Trophoblast cell (in vitro differentiated cells and primary cell): ENCODE results near the gene SPOCK3.

Experiments
- DNase-seq, 2 donors: peaks; one replicate each; pipeline ENCODE4 v3.0.0-alpha.2; 2016
- H2AFZ ChIP-seq: 2 replicates; pipeline ENCODE4 v1.6.1; 2013; ENCODE audit warnings: low read length, moderate library complexity, mild to moderate bottlenecking; ENCODE audit not compliant: insufficient read depth, poor library complexity
- H2AK5ac ChIP-seq: 2 replicates; pipeline ENCODE4 v1.6.1; 2013; ENCODE audit warnings: mild to moderate bottlenecking, low read length
- H2BK120ac ChIP-seq: 2 replicates; pipeline ENCODE4 v1.6.1; 2013; ENCODE audit warnings: low read length, mild to moderate bottlenecking, moderate library complexity; ENCODE audit not compliant: insufficient read depth, poor library complexity
- H2BK12ac ChIP-seq: 2 replicates; pipeline ENCODE4 v1.6.1; 2013; ENCODE audit warnings: mild to moderate bottlenecking, low read length, moderate library complexity
- H2BK5ac ChIP-seq: 2 replicates; pipeline ENCODE4 v1.6.1; 2013; ENCODE audit warnings: low read length, low read depth, moderate library complexity, mild to moderate bottlenecking; ENCODE audit not compliant: poor library complexity
- H3K14ac ChIP-seq: 2 replicates; pipeline ENCODE4 v1.6.1; 2013; ENCODE audit warnings: mild to moderate bottlenecking, low read length
- H3K18ac ChIP-seq: 2 replicates; pipeline ENCODE4 v1.6.1; 2013; ENCODE audit warnings: mild to moderate bottlenecking, low read length
- H3K23ac ChIP-seq: 2 replicates; pipeline ENCODE4 v1.6.1; 2013; ENCODE audit warnings: low read length
- H3K27ac ChIP-seq: 2 replicates; pipeline ENCODE4 v1.5.1; 2013; ENCODE audit warnings: low read depth, mild to moderate bottlenecking, inconsistent platforms, low read length, moderate library complexity
- H3K27me3 ChIP-seq: 2 replicates; pipeline ENCODE4 v1.6.1; 2013; ENCODE audit warnings: inconsistent platforms, mild to moderate bottlenecking, low read length, moderate library complexity; ENCODE audit not compliant: insufficient read depth
- H3K36me3 ChIP-seq, 2 experiments: 1 replicate in 1 of 2; 2 replicates in 1 of 2; pipeline ENCODE4 v1.6.1; 2013; ENCODE audit warnings: low read length in 2 of 2, mild to moderate bottlenecking in 2 of 2, moderate library complexity in 1 of 2; ENCODE audit not compliant: insufficient read depth in 2 of 2, control insufficient read depth in 1 of 2
- H3K4ac ChIP-seq: 2 replicates; pipeline ENCODE4 v1.6.1; 2013; ENCODE audit warnings: low read depth, mild to moderate bottlenecking, low read length, moderate library complexity
- H3K4me1 ChIP-seq, 2 experiments: 1 replicate in 1 of 2; 2 replicates in 1 of 2; pipeline ENCODE4 v1.6.1; 2013; ENCODE audit warnings: low read length in 2 of 2, mild to moderate bottlenecking in 2 of 2, moderate library complexity in 1 of 2; ENCODE audit not compliant: insufficient read depth in 2 of 2, control insufficient read depth in 1 of 2
- H3K4me2 ChIP-seq: 2 replicates; pipeline ENCODE4 v1.6.1; 2013; ENCODE audit warnings: inconsistent platforms, mild to moderate bottlenecking, low read length, moderate library complexity
- H3K4me3 ChIP-seq: 2 replicates; pipeline ENCODE4 v1.5.1; 2013; ENCODE audit warnings: mild to moderate bottlenecking, low read depth, low read length, inconsistent platforms
- H3K79me1 ChIP-seq: one replicate; pipeline ENCODE4 v1.6.1; 2013; ENCODE audit warnings: low read length
- H3K79me2 ChIP-seq: 2 replicates; pipeline ENCODE4 v1.6.1; 2013; ENCODE audit warnings: low read length, mild to moderate bottlenecking; ENCODE audit not compliant: control insufficient read depth, insufficient read depth, poor library complexity
- H3K9ac ChIP-seq: 2 replicates; pipeline ENCODE4 v1.6.1; 2013; ENCODE audit warnings: mild to moderate bottlenecking, low read length
- H3K9me3 ChIP-seq: 2 replicates; pipeline ENCODE4 v1.6.1; 2013; ENCODE audit warnings: low read depth, mild to moderate bottlenecking, control low read depth, inconsistent platforms, low read length; ENCODE audit not compliant: insufficient read depth
- H4K12ac ChIP-seq: 2 replicates; pipeline ENCODE4 v1.6.1; 2013; ENCODE audit warnings: low read depth, mild to moderate bottlenecking, low read length, moderate library complexity
- H4K8ac ChIP-seq: 2 replicates; pipeline ENCODE4 v1.6.1; 2013; ENCODE audit warnings: low read depth, mild to moderate bottlenecking, low read length, moderate library complexity
- H4K91ac ChIP-seq: one replicate; pipeline ENCODE4 v1.6.1; 2013; ENCODE audit warnings: low read depth, mild to moderate bottlenecking, low read length, moderate library complexity
- WGBS: extraction: QIAGEN DNeasy Blood & Tissue Kit; methylation state at CpG from one replicate; pipeline ENCODE4 v1.1.7; 2013; ENCODE audit warnings: missing lambda C conversion rate; ENCODE audit not compliant: insufficient read length, insufficient coverage; ENCODE audit errors: extremely low coverage; 5-methylcytosine and 5-hydroxymethylcytosine counted together

Gene SPOCK3

DNA sequence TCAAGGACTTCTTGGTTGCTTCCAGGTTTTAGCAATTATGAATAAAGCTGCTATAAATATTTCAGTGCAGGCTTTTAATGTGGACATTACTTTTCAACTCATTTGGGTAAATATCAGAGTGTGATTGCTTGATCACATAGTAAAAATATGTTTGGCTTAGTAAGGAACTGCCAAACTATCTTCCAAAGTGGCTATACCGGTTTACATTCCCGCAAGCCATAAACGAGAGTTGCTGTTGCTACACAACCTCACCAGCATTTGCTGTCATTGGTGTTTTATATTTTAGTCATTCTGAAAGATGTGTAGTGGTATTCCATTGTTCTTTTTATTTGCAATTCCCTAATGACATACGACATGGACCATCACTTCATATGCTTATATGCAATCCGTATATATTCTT, 30.9 kb upstream of the SPOCK3 start:
- no peaks in the 10 kb centered on the region for H3K79me1 ChIP-seq
- no peak overlapping the region for H2BK5ac ChIP-seq
- H3K9ac ChIP-seq: no peak overlapping the region
- H3K79me2 ChIP-seq: no peaks in the 10 kb centered on the region
- H2BK120ac ChIP-seq: no peak overlapping the region
- no peak overlapping the region for H2AK5ac ChIP-seq
- no peak overlapping the region for H4K91ac ChIP-seq
- no peaks in the 10 kb centered on the region for H3K27me3 ChIP-seq
- no peak overlapping the region for H4K12ac ChIP-seq
- no peak overlapping the region for H3K14ac ChIP-seq
- H2BK12ac ChIP-seq: no peak overlapping the region
- H3K4ac ChIP-seq: no peak overlapping the region
- no peaks in the 10 kb centered on the region for H3K9me3 ChIP-seq
- H3K18ac ChIP-seq: no peak overlapping the region
- H3K4me2 ChIP-seq: no peak overlapping the region
- no peak overlapping the region for H3K27ac ChIP-seq
- H2AFZ ChIP-seq: no peak overlapping the region
- peak; percentile 86 to 91 for DNase-seq
- H3K4me1 ChIP-seq: no peaks in the 10 kb centered on the region
- H3K4me3 ChIP-seq: no peak overlapping the region
- no peaks in the 10 kb centered on the region for H3K36me3 ChIP-seq
- H4K8ac ChIP-seq: no peak overlapping the region
- no CpG with 5 or more reads among the region's 5 CpGs for WGBS
- H3K23ac ChIP-seq: no peak overlapping the region

DNA sequence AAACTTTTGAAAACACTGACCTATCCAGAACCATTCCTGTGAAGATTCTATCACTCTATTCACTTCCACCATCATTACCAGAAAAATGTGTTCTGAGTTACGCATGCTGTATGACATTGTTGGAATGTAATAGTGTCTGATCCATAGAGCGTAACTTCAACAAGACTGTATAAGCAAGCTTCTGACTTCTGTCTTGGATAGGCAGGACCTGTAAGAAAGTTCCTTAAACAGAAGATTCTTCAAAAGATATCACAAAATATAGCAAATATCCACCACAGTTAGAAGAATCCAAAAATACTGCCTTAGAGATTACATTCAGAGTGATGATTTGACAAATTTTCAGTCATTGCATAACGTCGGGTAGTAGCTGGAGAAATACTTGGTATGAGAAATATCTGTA, 14.0 kb upstream of the SPOCK3 start:
- H3K9ac ChIP-seq: no peak overlapping the region
- H3K4me3 ChIP-seq: no peak overlapping the region
- no peak overlapping the region for H2BK120ac ChIP-seq
- H3K4ac ChIP-seq: no peak overlapping the region
- H3K36me3 ChIP-seq: no peaks in the 10 kb centered on the region
- no peak overlapping the region for H2BK12ac ChIP-seq
- no peaks in the 10 kb centered on the region for H3K79me2 ChIP-seq
- H4K91ac ChIP-seq: no peak overlapping the region
- no peak overlapping the region for H4K8ac ChIP-seq
- no peak overlapping the region for H2AK5ac ChIP-seq
- H3K4me1 ChIP-seq: no peaks in the 10 kb centered on the region
- no peak overlapping the region for H2BK5ac ChIP-seq
- no peak overlapping the region for H3K18ac ChIP-seq
- no peak overlapping the region for H4K12ac ChIP-seq
- no peaks in the 10 kb centered on the region for H3K9me3 ChIP-seq
- no peak overlapping the region for H3K27ac ChIP-seq
- no CpG with 5 or more reads among the region's 4 CpGs for whole genome bisulfite sequencing
- H3K23ac ChIP-seq: no peak overlapping the region
- H3K4me2 ChIP-seq: no peak overlapping the region
- H3K14ac ChIP-seq: no peak overlapping the region
- peak; percentile 54 to 89 for DNase-seq
- H3K79me1 ChIP-seq: no peaks in the 10 kb centered on the region
- H2AFZ ChIP-seq: no peak overlapping the region
- H3K27me3 ChIP-seq: no peaks in the 10 kb centered on the region

DNA sequence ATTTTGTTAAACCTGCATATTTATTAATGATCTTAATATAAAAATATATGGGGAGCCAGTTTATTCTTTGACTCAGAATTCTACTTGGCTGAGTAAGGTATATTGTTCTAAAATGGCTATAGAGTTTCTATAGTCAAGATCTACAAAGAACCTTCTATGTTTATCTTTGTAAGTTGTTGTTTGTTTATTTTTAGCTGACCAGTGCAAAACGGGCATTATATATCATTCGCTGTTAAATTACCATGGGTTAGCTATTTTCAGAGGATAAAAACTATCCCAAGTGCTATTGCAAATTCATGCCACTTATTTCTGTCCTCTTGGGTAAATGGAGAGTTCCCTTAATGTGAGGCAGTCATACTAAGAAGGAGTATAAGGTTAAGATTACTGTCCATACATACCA, 5.3 kb upstream of the SPOCK3 start:
- no peak overlapping the region for H3K4me2 ChIP-seq
- no peak overlapping the region for H3K23ac ChIP-seq
- no peak overlapping the region for H3K9ac ChIP-seq
- H3K79me1 ChIP-seq: no peaks in the 10 kb centered on the region
- H4K8ac ChIP-seq: no peak overlapping the region
- no peak overlapping the region for H2AFZ ChIP-seq
- H3K36me3 ChIP-seq: no peaks in the 10 kb centered on the region
- no peak overlapping the region for H2BK5ac ChIP-seq
- H2AK5ac ChIP-seq: no peak overlapping the region
- no peak overlapping the region for H3K14ac ChIP-seq
- no peaks in the 10 kb centered on the region for H3K27me3 ChIP-seq
- H3K4me3 ChIP-seq: no peak overlapping the region
- H3K4ac ChIP-seq: no peak overlapping the region
- H2BK12ac ChIP-seq: no peak overlapping the region
- whole genome bisulfite sequencing: no CpG with 5 or more reads among the region's 2 CpGs
- H4K12ac ChIP-seq: no peak overlapping the region
- no peak overlapping the region for H2BK120ac ChIP-seq
- no peak overlapping the region for H3K18ac ChIP-seq
- no peaks in the 10 kb centered on the region for H3K4me1 ChIP-seq
- H4K91ac ChIP-seq: no peak overlapping the region
- no peak overlapping the region for H3K27ac ChIP-seq
- DNase-seq: no peak
- no peaks in the 10 kb centered on the region for H3K9me3 ChIP-seq
- H3K79me2 ChIP-seq: no peaks in the 10 kb centered on the region

DNA sequence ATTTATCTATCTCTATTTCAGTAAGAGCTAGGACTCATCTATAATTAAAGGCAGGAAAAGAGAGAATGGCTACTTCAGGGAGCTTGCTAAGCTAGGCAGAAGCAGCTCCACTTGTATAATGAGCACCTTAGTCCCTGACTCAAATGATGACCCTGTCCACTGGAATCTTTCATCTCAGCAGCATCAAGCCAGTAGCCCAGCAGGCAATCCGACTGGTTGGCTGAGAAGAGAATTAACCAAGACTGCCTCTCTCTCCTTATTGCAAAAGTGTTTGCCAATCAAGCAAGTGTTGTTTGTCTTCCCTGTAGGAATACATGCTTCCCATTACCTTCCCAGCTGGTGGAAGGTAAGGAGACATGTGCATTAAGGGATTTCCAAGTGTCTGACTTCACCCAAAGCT, 3.9 kb upstream of the SPOCK3 start:
- Histone ChIP-seq H3K4me1 (peaks cover 0 to 4% of the 10 kb centered on the region in 2 experiments), H3K9me3 (no peaks in the 10 kb centered on the region), H3K23ac (peak overlapping the region; percentile 67), H2AK5ac (no peak overlapping the region), H3K27me3 (peaks cover 10% of the 10 kb centered on the region), H2AFZ (no peak overlapping the region), H4K91ac (no peak overlapping the region), H4K12ac (no peak overlapping the region), H3K36me3 (no peaks in the 10 kb centered on the region), H4K8ac (no peak overlapping the region), H2BK120ac (no peak overlapping the region), H3K14ac (no peak overlapping the region), H3K18ac (no peak overlapping the region), H2BK12ac (no peak overlapping the region), H3K4ac (no peak overlapping the region), H3K9ac (no peak overlapping the region), H3K27ac (no peak overlapping the region), H2BK5ac (no peak overlapping the region), H3K79me2 (no peaks in the 10 kb centered on the region), H3K79me1 (no peaks in the 10 kb centered on the region), H3K4me2 (no peak overlapping the region), H3K4me3 (no peak overlapping the region)
- no CpG with 5 or more reads among the region's 1 CpG for WGBS
- DNase-seq: peak; percentile 13 to 17
